Cortex of kidney (tissue), 1 donor: Measurements from ENCODE around the gene ZBTB16.

Experiments
- DNase-seq: peaks from one replicate; lab custom pipeline; 2025; lab: John Stamatoyannopoulos, UW

Gene ZBTB16

DNA sequence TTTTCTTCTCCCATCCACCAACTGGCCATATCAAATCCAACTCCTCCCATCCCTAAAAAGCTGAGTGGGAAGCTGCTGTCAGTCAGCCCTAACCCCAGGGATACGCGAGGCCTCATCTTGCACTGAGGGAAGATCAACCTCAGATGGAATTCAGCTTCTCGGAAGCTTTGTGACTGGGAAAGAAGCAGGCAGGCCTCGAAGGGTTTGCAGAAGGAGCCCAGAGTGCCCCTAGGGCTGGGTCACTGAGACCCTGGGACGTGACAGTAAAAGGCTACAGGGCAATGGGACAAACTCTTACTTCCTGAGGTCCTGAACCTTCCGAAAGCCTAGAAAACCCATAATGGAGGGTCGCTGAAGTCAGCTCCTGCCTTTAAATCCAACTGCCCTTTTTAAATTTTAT lies 202.3 kb downstream of the ZBTB16 start:
- no peak for DNase-seq

DNA sequence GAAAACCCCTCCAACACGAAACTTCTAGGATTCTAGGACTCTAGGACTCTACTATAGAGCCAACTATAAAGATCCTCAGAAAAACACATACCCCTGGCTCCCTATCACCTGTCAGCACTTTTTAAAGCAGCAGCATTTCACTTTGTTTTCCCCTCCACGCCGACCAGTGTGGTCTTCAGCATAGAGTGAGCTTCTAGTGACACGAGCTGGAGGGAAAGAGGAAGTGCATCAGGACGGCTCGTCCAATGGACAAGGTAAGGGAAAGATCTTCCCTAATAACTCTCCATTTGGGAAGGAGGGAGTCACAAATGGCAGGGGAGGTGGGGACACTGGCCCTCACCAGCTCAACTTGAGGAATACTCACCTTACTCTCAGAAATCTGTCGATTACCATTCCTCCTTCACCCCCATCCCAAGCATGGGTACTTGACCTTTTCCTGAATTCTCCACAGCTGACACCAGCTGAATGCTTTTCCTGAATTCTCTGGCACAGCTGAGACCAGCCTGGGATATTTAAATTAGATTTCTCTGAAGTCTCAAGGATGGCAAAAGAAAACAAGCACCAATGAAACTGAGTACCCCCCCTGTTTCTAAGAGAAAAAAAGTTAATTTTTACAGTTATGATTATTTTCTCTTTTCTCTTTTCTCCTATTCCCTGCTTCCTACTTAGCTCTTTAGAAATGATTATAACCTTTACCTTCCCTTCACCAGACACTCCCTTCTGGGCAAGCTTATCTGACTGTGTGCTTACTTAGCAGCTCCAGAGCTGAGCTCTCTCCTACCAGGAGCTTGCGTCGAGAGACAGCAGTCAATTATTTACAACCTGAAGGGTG lies 203.4 kb downstream of the ZBTB16 start:
- DNase-seq = no peak

DNA sequence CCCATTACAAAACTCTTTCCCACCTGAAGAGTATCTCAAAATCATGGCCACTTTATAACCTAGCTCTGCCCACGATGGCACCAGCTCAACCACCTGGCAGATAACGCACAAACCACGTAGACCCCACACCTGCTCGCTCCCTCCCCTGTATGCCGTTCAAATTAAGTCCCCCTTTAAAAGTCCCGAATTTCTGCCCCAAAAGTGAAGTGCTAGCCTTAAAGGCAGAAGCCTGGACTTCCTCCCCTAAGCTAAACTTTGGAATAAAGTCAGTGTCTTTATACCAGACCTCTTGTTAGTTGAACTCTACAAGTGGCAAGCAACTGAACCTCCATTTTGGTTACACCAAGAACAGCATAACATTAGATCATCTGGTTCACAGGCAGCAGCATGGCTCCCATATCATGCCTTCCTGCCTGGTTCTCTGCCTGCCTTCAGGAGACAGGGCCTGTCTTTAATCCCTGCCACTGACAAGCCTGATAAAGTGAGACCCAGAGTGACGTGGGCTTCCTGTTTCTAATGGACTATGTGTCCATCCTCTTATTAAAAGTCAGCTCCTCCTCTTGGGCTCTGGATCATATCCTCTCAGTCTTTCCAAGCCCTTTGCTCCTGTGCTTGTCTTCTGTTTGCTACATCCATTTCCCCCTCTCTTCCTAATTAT lies 204.1 kb downstream of the ZBTB16 start:
- no peak for DNase-seq

DNA sequence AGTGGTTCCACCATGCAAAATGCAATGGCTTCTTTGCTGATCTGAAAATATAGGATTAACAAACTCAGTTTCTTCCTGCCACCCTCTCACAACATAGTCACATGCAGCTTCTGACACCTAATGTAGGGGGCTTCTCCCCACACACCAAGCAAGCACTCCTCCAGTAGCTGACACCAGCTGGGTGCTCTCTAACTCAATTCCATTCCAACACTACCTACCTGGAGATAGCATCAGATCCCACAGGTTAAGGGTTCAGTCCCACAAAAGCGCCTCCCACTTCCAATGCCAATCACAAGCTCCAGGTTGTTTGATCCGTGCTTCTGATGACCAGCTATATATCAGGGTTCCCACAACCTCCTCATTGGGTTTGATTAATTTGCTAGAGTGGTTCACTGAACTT lies 204.9 kb downstream of the ZBTB16 start:
- DNase-seq = no peak

DNA sequence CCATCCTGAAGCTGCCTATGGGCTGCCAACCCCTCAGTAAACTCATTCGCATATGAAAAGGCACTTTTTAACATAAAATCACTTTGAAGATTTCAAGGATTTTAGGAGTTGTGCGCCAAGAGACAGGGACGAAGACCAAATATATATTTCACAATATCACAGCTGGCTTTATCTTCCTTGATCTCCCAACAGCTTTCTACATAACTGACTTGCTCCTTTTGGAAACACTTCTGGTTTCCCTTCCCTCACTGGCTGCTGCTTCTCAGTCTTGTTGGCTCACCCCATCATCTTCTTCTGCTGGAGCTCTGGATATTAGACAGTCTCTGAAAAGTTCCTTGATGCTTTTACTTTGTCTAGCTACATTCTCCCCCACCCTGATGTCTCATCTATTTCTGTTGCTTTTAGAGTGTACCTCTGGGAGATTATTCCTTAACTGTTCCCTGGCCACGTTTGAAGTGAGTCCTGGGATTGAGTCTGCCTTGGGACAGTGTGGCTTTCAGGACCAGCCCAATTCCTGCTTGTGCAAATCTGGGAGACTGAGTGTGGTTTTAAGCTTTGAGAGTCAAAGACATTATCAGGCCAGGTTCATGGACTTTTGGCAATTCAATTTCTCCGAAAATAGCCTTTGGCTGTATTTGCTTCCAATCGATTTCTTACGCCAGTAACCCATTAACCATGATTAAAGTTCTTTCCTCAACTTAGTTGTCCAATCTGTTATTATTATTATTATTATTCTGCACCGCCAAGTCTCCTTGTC lies 205.8 kb downstream of the ZBTB16 start:
- no peak for DNase-seq

DNA sequence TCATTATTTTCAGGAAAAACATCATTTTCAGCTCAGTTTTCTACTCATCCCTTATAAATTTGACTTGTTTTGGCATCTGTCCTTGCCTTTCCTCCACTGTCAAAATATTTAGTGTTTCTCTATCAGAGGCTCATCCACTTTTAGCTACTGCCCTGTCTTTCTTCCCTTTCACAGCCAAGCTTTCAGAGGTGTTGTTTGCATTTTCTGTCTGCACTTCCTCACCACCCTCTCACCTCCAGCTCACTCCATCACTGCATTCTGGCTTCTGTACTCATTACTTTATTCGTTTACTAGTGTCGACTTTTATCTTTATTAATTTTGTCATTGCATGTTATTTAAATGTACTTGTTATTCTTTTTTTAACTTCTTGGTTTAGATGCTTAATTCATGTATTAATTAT lies 210.0 kb downstream of the ZBTB16 start:
- DNase-seq = no peak

DNA sequence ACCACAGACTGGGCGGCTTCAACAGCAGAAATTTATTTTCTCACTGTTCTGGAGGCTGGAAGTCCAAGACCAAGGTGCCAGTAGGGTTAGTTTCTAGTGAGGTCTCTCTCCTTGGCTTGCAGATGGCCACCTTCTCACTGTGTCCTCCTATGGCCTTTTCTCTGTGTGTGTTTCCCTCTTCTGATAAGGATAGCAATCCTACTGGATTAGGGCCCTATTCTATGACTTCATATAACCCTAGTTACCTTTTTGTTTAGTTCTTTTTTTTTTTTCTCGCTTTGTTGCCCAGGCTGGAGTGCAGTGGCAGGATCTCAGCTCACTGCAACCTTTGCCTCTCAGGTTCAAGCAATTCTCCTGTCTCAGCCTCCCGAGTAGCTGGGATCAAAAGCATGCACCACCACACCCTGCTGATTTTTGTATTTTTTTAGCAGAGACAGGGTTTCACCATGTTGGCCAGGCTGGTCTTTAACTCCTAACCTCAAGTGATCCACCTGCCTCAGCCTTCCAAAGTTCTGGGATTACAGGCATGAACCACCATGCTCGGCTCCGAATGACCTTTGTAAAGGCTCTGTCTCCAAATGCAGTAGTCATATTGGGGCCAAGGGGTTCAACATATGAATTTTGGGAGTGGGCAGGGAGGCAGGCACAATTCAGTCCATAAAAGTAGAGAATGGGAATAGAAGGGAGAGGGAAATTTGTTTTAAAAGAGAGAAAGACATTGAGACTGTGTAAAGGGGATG lies 211.2 kb downstream of the ZBTB16 start:
- DNase-seq = no peak

DNA sequence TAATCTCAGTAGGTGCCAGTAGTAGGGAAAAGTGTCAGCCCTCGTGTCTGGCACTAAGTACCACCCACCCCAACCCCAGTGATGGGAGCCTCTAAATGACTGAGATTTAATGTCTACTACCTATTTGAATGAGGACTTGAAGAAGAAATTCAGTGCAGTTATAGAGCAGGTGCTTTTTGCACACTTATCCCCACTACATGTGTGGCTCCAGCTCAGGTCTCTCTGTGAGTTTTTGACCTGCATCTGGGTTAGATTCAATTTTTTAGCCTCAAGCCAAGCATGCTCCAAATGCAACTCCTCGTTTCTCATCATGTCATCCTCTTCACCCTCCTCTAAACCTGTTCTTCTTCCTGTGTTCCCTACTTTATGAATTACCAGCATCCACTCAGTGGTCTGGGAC lies 211.8 kb downstream of the ZBTB16 start:
- DNase-seq = no peak

DNA sequence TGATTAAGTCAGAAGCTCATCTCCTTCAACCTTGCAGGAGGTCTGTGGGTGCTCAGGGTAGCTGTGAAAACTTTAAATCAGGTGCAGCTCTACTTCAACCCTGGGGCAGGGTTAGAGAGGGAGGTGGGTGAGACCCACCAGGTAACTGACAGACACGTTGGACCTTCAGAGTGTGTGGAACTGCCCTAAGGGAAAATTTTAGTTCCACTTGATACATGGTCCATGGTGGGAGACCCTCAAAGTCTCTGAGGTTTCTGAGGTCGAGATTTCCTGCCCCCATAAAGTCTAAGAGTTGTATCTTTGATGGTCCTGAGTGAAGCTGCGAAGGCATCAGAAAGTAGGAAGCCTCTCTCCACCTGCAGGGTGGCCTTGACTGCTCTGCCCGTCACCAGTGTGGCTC lies 212.8 kb downstream of the ZBTB16 start:
- DNase-seq = no peak

DNA sequence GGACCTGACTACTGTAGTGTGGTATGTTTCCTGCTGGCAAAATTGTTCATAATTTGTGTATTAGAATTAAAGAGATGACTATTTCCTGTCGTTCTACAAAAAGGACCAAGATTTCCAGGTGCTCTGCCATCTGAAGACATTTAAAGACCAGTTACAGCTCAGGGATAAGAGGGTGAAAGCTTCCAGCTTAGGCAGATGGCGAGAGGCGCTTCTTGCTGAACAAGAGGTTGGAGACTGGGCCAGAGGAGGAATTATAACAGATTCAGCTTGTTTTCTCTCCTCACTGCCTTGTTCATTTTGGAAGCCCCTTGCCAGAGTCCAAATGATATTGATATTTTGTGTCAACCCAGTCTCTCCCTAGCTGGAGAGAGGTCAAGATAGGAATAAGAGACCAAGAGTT lies 213.6 kb downstream of the ZBTB16 start:
- no peak for DNase-seq

DNA sequence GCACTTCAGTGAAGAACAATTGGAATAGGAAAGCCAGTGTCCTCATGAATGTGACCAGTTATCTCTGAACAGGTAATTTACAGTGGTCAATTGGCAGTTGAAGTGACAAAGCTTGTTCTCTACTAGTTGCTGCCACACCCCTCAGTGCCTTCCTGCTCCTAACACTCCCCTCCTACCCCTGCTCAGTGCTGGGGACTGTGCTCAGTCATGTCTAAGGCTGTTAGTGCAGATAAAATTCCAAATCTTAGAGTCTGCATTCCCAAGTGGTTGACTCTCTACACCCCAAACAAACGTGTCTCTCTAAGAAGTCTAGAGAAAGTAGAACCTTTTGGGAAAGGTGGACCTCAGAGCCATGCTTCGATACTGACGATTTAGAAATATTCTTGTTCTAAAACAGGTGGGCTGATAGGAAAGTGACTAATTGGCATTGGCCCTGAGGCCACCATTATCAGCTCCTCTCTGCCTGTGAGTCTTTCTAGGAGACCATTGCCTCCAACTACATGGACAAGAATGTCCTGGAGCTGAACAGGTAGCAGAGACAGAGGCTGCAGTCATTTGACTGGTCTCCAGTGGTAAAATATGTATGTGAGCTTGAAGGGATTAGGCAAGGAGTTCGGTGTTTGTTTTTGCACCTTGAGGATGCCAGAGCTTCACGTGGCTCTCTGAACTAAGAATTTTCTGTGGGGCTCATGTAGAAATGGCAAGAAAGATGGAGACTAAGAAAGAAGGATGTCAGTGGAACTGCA lies 214.6 kb downstream of the ZBTB16 start:
- no peak for DNase-seq

DNA sequence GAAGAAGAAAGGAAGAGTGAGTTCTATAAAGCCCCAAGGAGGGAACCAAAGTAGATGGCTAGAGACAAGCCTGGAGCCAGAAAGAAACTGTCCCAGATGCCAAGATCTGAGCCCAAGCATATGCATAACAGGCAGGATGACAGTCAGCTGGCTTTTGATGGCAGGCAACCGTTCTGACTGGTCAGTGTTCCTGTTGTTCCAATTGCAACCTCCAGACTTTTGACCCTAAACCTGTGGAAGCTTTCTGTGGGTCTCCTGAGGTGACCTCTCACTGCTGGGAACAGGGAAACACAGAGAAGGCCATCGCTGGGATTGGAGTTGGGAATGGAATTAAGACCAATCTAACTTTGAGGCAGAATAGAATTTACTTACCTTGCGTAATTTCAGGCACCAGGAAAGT lies 215.1 kb downstream of the ZBTB16 start:
- no peak for DNase-seq

DNA sequence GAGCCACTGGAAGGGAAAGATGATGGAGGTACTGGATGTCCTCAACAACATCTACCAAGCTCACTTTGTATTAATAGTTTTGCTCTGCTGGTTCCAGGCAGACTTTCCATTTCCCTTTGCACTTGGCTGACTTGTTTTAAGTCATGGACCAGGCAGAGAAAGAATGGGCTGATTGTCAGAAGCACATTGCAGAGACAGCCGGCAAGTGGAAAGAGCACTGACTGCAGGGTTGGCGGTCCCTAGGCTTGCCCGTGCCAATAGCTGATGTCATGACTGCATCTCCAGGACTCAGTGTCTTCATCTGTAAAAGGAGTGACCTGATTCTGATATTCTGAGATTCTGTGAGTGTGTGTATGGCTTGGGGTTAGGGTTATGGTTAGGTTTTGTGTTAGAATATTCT lies 215.8 kb downstream of the ZBTB16 start:
- DNase-seq = no peak

DNA sequence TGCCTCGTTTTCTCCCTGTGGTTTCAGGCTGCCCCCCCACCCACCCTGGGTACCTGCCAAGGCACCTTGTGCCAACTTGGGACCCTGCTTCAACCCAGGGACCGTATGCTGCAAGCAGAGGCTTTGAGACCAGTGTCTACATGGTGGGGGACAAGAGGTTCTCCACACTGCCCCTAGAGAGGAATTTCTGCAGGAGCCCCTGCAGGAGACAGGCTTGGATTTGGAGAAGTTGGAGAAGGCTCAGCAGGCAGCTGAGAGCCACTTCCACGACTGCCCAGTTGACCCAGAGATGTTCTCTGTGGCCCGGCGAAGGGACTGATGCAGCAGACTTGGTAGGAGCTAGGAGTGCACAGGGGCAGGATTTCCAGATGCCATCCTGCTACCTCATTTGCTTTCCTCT lies 216.6 kb downstream of the ZBTB16 start:
- no peak for DNase-seq

DNA sequence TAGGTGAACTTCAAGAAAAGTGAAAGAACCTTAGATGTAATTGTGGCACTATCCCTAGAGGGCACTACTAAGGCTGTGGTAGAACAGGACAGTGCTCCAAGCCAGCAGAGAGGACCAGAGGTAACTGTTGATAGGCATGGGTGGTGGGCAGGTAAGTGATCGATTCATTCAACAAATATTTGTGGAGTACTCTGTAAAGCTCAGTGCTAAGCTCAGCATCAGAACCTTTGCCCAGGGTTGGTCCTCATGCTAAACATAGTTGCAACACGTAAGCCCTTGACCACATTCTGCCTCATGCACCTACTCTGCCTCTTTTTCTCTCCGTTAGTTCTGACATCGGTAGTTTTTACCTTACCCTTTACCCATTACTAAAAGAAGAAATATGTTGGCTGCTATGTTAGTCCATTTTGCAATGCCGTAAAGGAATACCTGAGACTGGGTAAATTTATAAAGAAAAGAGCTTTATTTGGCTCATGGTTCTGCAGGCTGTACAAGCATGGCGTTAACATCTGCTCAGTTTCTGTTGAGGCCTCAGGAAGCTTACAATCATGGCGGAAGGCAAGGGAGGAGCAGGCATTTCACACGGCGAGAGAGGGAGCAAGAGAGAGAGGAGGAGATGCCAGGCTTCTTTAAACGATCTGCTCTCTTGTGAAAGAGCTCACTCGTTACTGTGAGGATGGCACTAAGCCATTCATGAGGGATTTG lies 218.3 kb downstream of the ZBTB16 start:
- no peak for DNase-seq

DNA sequence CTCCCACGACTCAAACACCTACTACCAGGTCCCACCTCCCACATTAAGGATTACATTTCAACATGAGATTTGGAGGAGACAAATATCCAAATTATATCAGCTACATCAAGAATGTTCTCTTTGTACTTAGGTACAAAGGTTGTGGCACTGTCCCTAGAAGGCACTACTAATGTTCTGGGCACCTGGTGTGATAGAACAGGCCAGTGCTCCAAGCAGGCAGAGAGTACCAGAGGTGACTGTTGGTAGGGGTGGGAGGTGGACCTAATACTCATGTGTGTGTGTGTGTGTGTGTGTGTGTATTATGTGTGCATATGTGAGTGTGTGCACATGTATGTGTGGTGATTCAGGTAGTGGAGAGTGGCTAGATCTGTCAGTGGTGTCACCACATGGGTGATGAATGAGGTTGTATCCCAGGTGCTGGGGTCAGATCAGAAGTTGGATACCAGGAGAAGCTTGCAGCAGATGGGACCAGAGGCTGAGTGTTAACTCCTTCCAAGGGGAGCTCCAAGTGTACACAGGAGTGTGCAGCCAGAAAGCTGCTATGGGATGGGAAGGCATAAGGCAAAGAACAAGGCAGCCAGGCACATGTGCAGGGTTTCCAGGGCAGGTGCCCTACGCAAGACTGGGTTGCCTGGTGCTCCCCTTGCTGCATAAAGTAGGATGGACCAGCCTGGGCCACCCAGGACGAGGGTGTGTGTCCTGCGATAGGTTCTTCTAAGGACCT lies 219.0 kb downstream of the ZBTB16 start:
- no peak for DNase-seq

DNA sequence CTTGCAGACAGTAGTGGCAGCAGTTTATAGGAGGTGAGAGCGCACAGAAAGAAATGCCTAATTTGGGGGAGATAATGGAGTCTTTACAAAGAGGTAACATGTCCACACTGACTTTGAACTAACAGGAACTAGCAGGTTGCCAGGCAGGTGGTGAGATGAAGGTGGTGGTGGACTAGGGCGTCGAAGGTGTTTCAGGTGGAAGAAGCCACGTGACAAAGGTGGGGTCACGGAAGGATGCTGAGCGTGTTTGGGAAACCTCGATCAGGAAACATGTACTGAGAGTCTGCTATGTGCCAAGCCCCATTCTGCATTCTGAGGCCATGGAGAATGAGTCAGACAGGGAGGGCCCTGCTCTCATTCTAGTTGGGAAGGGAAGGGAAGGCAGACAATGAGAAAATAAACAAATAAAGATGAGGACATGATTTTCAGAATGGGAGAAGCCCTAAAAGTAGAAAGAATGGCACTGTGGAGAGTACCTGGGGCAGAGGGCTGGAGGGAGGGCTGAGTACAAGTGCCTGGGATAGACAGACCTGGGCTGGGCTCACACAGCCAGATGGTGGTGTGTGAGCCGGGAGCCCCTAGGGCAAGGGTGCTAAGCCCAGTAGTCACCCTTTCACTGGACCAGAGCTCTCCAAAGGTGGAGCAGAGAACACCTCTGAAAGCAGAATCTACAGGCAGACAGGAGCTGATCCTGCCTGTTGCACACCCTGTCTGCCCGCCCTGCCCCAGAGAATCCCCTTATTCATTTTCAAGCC lies 220.5 kb downstream of the ZBTB16 start:
- no peak for DNase-seq

DNA sequence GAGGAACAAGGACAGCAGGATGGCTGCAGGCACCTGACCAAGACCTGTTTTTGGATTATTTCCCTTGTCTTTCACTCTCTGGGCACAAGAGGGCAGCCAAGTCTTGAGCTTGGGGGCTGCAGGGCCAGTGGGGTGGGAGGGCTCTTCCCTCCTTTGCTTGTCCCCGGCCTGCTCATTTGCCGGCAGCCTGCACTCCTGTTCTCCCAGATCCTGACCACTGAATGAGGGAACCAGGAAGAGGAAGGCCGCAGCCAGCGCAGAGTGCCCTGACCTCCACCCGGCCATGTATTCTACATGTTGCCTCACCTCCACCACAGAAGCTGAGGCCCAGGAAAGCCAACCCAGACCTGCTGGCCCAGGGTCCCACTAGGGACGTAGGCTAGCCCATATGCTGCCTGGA lies 221.2 kb downstream of the ZBTB16 start:
- DNase-seq = no peak

DNA sequence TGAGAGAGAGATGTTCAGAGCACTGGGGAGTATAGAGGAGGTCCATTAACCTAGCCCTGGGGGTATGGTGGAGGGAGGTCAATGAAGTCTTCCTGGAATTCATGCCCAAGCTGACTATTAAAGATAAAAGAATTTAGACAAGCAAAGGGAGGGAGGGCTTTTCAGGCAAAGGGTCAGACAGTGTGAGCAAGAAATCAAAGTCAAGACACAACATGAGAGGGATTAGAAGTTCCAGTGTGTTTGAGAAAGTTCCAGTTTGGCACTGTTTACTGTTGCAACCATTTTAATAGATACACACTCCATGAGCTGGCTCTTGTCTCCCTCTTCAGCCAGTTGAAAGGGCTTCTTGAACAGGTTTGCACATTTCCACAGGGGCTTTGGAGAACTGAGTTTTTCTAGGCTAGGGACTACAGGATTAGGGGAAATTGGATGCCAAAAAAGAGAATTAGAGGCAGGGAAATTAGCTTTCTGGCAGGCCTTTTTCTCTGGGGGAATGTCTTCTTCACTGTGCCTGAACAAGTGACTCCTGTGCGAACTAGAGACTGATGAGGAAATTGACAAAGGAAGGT lies 222.0 kb downstream of the ZBTB16 start:
- no peak for DNase-seq
